HepG2 (cell line): ENCODE data around the gene SMIM11. TPM values are rescaled to one million over a fixed set of nuclear protein-coding genes. Genes with fewer than 3 reads are reported as not detected.

Source experiments
- ATAD3A ChIP-seq: sonication (generic); formaldehyde crosslinking; IDR thresholded peaks from 2 replicates; pipeline ENCODE4 v1.4.0; 2020; ENCODE audit warnings: missing genetic modification reagents
- ELF4 ChIP-seq: sonication (generic); formaldehyde crosslinking; IDR thresholded peaks from 2 replicates; pipeline ENCODE4 v1.5.0; 2020; ENCODE audit warnings: missing genetic modification reagents, mild to moderate bottlenecking, moderate library complexity, borderline replicate concordance
- KLF12 ChIP-seq: sonication (generic); formaldehyde crosslinking; IDR thresholded peaks from 2 replicates; pipeline ENCODE4 v1.4.0; 2020; ENCODE audit warnings: missing genetic modification reagents, borderline replicate concordance
- KLF15 ChIP-seq: sonication (generic); formaldehyde crosslinking; IDR thresholded peaks from 2 replicates; pipeline ENCODE4 v1.8.1; 2023; ENCODE audit warnings: borderline replicate concordance, mild to moderate bottlenecking, inconsistent platforms, missing genetic modification reagents, mixed read lengths
- MTA1 ChIP-seq: sonication (generic); formaldehyde crosslinking; IDR thresholded peaks from 2 replicates; pipeline ENCODE4 v1.4.0; 2020; ENCODE audit warnings: missing genetic modification reagents, mild to moderate bottlenecking, borderline replicate concordance
- SNAPC2 ChIP-seq: sonication (generic); formaldehyde crosslinking; IDR thresholded peaks from 2 replicates; pipeline ENCODE4 v1.8.1; 2022; ENCODE audit warnings: mild to moderate bottlenecking, missing genetic modification reagents
- SRSF4 ChIP-seq: fragments of 200-400 bp; formaldehyde crosslinking; IDR thresholded peaks from one replicate; pipeline ENCODE4 v1.6.1; 2018; ENCODE audit warnings: mild to moderate bottlenecking, low read depth, low read length, moderate library complexity; ENCODE audit not compliant: poor library complexity, severe bottlenecking
- SRY ChIP-seq: sonication (generic); formaldehyde crosslinking; IDR thresholded peaks from 2 replicates; pipeline ENCODE4 v1.8.0; 2022; ENCODE audit warnings: mild to moderate bottlenecking, missing genetic modification reagents
- TAF15 ChIP-seq: fragments of 200-400 bp; formaldehyde crosslinking; IDR thresholded peaks from one replicate; pipeline ENCODE4 v1.6.1; 2018; ENCODE audit warnings: mild to moderate bottlenecking, low read depth, low read length; ENCODE audit not compliant: poor library complexity, severe bottlenecking
- TEAD2 ChIP-seq: sonication (generic); formaldehyde crosslinking; IDR thresholded peaks from 2 replicates; pipeline ENCODE4 v1.9.0; 2021; ENCODE audit warnings: missing genetic modification reagents
- THAP11 ChIP-seq: IDR thresholded peaks from 2 replicates; pipeline ENCODE4 v1.6.1; 2016; ENCODE audit warnings: missing biosample characterization, missing genetic modification reagents
- XBP1 ChIP-seq: sonication (generic); formaldehyde crosslinking; IDR thresholded peaks from 2 replicates; pipeline ENCODE4 v1.5.0; 2020; ENCODE audit warnings: missing genetic modification reagents
- ZNF550 ChIP-seq: sonication (generic); formaldehyde crosslinking; IDR thresholded peaks from 2 replicates; pipeline ENCODE4 v1.4.0; 2020; ENCODE audit warnings: mild to moderate bottlenecking, missing genetic modification reagents, borderline replicate concordance
- ZNF841 ChIP-seq: sonication (generic); formaldehyde crosslinking; IDR thresholded peaks from 2 replicates; pipeline ENCODE4 v1.8.1; 2023; ENCODE audit warnings: missing genetic modification reagents, borderline replicate concordance
- polyA plus RNA-seq, 8 experiments: library from polyadenylated mRNA; depleted of rRNA in 3 of 8; stranded (reverse) in 7 of 8; unstranded in 1 of 8; fragments of >200 nt; fragmentation: Illumina TruSeq in 4 of 8; extraction: Trizol in 4 of 8; gene quantifications; 2 replicates each; pipeline versions ENCODE4 v1.2.1 to v1.2.3, GENCODE V29; 2011 to 2016; ENCODE audit warnings: low read depth in 4 of 8, missing spikeins in 1 of 8, mixed read lengths in 1 of 8; ENCODE audit not compliant: insufficient read depth in 1 of 8
- total RNA-seq, 5 experiments: library from RNA; depleted of rRNA; stranded (reverse); fragments of >200 nt; fragmentation: Illumina TruSeq; extraction: Trizol; gene quantifications; 2 replicates each; pipeline ENCODE4 v1.2.3, GENCODE V29; 2016; ENCODE audit warnings: low read depth in 1 of 5
- TF ChIP-seq, protein P1 (sequence below): sonication (generic); formaldehyde crosslinking; IDR thresholded peaks from 2 replicates; pipeline ENCODE4 v1.5.1; 2020; ENCODE audit warnings: mild to moderate bottlenecking, missing genetic modification reagents
- TF ChIP-seq, protein P2 (sequence below): sonication (generic); formaldehyde crosslinking; IDR thresholded peaks from 2 replicates; pipeline ENCODE4 v1.4.0; 2020; ENCODE audit warnings: mild to moderate bottlenecking, low read depth, missing genetic modification reagents
- TF ChIP-seq, protein P3 (sequence below): IDR thresholded peaks from 2 replicates; pipeline ENCODE4 v1.6.1; 2016; ENCODE audit warnings: low read depth, borderline replicate concordance
- TF ChIP-seq, protein P4 (sequence below): IDR thresholded peaks from 2 replicates; pipeline ENCODE4 v1.6.1; 2012; ENCODE audit warnings: low read depth, low read length, improper control_type of control experiment
- TF ChIP-seq, protein P5 (sequence below): sonication (generic); formaldehyde crosslinking; IDR thresholded peaks from 2 replicates; pipeline ENCODE4 v1.9.0; 2021; ENCODE audit warnings: missing genetic modification reagents, borderline replicate concordance
- TF ChIP-seq, protein P6 (sequence below): sonication (generic); formaldehyde crosslinking; IDR thresholded peaks from 2 replicates; pipeline ENCODE4 v1.5.0; 2020; ENCODE audit warnings: missing genetic modification reagents

The SMIM11 gene
- total and polyA plus RNA-seq, 2 of the 13 experiments (the other 11 are each of a cell fraction or from before 2014, with no cell fraction given): 6.4 to 18.9 TPM

DNA sequence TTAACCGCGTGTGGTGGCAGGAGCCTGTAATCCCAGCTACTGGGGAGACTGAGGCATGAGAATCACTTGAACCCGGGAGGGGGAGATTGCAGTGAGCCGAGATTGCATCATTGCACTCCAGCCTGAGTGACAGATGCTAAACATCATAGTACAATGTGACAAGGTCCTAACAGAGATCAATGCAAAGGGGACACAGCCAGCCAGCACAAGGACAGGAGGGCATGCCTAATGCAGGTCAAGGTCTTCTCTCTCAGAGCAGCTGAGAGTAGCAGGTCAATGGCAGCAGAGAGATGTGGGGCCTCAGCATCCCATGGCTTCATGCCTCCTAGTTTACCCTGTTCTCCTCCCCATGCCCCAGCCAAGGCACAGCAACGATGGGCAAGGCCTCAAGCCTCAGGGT is 3.0 kb upstream of the SMIM11 start (continued):
- TF ChIP-seq, protein P1, sequence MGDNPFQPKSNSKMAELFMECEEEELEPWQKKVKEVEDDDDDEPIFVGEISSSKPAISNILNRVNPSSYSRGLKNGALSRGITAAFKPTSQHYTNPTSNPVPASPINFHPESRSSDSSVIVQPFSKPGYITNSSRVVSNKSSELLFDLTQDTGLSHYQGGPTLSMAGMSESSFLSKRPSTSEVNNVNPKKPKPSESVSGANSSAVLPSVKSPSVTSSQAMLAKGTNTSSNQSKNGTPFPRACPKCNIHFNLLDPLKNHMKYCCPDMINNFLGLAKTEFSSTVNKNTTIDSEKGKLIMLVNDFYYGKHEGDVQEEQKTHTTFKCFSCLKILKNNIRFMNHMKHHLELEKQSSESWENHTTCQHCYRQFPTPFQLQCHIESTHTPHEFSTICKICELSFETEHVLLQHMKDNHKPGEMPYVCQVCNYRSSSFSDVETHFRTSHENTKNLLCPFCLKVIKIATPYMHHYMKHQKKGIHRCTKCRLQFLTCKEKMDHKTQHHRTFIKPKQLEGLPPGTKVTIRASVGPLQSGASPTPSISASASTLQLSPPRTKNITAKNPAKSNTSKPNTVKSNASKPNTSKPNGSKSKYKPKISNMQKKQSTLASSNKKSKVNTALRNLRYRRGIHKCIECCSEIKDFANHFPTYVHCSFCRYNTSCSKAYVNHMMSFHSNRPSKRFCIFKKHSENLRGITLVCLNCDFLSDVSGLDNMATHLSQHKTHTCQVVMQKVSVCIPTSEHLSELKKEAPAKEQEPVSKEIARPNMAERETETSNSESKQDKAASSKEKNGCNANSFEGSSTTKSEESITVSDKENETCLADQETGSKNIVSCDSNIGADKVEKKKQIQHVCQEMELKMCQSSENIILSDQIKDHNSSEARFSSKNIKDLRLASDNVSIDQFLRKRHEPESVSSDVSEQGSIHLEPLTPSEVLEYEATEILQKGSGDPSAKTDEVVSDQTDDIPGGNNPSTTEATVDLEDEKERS (CRISPR knock-in tag): no peak
- TF ChIP-seq MTA1 (CRISPR knock-in tag) (peak; percentile 95), ATAD3A (CRISPR knock-in tag) (no peak), SNAPC2 (no peak), KLF15 (CRISPR knock-in tag) (no peak), XBP1 (CRISPR knock-in tag) (no peak), SRSF4 (no peak), SRY (CRISPR knock-in tag) (no peak), ZNF841 (CRISPR knock-in tag) (no peak), THAP11 (peak; percentile 81), ELF4 (CRISPR knock-in tag) (no peak), ZNF550 (CRISPR knock-in tag) (no peak), TAF15 (no peak), KLF12 (CRISPR knock-in tag) (no peak), TEAD2 (CRISPR knock-in tag) (no peak)
- TF ChIP-seq, protein P2, sequence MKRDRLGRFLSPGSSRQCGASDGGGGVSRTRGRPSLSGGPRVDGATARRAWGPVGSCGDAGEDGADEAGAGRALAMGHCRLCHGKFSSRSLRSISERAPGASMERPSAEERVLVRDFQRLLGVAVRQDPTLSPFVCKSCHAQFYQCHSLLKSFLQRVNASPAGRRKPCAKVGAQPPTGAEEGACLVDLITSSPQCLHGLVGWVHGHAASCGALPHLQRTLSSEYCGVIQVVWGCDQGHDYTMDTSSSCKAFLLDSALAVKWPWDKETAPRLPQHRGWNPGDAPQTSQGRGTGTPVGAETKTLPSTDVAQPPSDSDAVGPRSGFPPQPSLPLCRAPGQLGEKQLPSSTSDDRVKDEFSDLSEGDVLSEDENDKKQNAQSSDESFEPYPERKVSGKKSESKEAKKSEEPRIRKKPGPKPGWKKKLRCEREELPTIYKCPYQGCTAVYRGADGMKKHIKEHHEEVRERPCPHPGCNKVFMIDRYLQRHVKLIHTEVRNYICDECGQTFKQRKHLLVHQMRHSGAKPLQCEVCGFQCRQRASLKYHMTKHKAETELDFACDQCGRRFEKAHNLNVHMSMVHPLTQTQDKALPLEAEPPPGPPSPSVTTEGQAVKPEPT (CRISPR knock-in tag): no peak
- TF ChIP-seq, protein P3, sequence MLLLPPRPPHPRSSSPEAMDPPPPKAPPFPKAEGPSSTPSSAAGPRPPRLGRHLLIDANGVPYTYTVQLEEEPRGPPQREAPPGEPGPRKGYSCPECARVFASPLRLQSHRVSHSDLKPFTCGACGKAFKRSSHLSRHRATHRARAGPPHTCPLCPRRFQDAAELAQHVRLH (CRISPR knock-in tag): no peak
- TF ChIP-seq, protein P4, sequence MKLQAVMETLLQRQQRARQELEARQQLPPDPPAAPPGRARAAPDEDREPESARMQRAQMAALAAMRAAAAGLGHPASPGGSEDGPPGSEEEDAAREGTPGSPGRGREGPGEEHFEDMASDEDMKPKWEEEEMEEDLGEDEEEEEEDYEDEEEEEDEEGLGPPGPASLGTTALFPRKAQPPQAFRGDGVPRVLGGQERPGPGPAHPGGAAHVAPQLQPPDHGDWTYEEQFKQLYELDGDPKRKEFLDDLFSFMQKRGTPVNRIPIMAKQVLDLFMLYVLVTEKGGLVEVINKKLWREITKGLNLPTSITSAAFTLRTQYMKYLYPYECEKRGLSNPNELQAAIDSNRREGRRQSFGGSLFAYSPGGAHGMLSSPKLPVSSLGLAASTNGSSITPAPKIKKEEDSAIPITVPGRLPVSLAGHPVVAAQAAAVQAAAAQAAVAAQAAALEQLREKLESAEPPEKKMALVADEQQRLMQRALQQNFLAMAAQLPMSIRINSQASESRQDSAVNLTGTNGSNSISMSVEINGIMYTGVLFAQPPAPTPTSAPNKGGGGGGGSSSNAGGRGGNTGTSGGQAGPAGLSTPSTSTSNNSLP: no peak
- TF ChIP-seq, protein P5, sequence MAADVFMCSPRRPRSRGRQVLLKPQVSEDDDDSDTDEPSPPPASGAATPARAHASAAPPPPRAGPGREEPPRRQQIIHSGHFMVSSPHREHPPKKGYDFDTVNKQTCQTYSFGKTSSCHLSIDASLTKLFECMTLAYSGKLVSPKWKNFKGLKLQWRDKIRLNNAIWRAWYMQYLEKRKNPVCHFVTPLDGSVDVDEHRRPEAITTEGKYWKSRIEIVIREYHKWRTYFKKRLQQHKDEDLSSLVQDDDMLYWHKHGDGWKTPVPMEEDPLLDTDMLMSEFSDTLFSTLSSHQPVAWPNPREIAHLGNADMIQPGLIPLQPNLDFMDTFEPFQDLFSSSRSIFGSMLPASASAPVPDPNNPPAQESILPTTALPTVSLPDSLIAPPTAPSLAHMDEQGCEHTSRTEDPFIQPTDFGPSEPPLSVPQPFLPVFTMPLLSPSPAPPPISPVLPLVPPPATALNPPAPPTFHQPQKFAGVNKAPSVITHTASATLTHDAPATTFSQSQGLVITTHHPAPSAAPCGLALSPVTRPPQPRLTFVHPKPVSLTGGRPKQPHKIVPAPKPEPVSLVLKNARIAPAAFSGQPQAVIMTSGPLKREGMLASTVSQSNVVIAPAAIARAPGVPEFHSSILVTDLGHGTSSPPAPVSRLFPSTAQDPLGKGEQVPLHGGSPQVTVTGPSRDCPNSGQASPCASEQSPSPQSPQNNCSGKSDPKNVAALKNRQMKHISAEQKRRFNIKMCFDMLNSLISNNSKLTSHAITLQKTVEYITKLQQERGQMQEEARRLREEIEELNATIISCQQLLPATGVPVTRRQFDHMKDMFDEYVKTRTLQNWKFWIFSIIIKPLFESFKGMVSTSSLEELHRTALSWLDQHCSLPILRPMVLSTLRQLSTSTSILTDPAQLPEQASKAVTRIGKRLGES: no peak
- TF ChIP-seq, protein P6, sequence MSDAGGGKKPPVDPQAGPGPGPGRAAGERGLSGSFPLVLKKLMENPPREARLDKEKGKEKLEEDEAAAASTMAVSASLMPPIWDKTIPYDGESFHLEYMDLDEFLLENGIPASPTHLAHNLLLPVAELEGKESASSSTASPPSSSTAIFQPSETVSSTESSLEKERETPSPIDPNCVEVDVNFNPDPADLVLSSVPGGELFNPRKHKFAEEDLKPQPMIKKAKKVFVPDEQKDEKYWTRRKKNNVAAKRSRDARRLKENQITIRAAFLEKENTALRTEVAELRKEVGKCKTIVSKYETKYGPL (CRISPR knock-in tag): no peak
